Measurements from ENCODE around the gene CD2.
A peak's percentile ranks its signal among the peaks of the same experiment; 100 is the strongest.
"Not testable (repeated sequence)": the region's sequence is repeated elsewhere in the genome, so short reads cannot be mapped to it uniquely, and the experiment has no call there.

CD2 gene

DNA sequence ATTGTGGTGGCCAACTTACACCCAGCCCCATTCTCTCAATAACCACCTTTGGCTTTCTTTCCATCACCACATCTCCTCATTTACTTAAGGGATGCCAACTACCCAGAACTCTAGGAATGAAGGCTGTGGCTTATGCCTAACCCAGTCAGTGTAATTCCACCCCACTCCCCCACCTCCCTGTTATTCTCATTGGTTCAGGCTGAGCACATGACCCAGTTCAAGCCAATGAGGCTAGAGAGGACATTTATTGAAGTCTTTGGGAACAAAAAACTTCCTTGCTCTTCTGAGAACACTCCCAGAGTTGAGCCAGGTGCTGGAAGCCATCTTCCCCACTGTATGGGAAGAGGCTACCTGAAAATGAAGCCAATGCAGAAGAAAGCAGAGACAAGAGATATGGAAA lies 22.8 kb upstream of the CD2 start:
- no peak for DNase-seq (ENCODE audit: low spot score)
- FAIRE-seq: no peak

DNA sequence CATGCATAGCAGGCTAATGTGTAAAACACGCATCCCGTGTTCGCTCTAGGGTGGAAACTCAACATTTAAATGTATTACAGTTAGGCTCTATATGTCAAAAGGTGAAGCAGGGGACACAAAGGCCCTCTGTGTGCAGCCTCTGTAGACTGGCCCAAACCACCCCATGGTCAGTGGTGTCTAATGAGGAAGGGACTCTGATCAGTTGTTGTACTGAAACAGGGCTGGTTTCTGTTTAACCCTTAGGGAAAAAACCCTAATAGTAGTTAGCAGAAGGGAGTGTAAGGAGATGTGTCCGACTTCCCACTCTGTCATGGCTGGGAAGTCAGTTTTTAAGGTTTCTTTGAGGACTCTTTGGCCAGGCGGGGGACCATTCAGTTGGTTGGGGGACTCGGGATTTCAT lies 21.5 kb upstream of the CD2 start:
- FAIRE-seq (no peak), DNase-seq (ENCODE audit: low spot score) (no peak)

DNA sequence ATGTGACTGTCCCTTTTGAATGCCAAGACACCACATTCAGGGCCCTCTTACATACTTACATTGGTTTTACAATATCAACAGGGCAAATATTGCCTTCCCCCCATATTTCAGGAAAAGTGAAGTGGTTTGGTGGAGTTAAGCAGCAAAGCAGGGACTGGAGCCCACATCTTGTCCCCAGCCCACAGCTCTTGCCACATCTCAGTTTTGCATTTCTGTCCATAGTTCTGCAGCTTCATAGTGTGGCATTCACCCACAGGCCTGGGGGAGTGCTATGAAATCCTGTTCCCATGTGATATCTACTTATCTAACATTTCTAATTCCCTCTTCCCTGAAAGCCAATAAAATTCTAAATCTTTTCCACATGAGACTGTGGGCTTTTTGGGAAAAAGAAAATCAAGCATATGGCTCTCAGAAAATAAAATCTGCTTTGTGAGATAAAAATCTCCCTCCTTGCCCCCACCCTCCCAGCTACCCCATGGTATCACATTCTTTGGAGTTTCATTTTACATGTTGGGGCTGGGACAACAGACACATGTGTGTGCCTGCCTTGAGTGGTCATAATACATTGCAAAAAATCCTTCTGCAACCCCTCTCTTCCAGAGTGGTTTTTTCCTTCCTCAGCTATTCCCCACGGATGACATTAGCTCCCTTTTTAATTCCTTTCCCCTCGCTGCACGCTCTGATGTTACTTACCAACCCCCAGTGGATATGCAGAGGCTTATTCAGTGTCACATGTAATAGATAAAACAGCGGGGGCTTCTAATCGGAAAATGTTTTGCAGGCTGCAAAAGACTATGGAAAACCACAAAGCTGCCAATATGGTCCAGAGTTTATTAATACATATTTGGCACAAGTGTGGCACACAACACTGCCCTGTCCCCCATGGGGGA lies 20.5 kb upstream of the CD2 start:
- DNase-seq (ENCODE audit: low spot score): no peak
- no peak for FAIRE-seq

DNA sequence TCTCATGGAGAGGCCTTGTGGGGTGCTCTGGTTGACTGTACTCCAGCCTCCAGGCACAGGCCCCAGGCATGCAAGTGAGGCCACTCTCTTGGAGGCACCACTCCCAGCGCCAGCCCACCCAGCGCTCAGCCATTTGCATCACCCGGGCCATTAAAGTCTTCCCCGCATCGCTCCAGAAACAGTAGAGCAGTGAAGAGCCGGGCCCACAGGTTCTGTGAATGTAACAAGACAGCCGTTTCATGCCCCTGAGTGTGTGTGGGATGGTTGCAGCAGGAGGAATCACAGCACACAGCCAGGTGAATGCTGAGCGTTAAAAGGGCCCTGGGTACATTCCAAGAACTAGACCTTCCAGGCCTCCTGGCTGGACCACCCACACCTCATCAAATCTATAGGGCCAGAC lies 19.0 kb upstream of the CD2 start:
- DNase-seq (ENCODE audit: low spot score) (no peak), FAIRE-seq (no peak)

DNA sequence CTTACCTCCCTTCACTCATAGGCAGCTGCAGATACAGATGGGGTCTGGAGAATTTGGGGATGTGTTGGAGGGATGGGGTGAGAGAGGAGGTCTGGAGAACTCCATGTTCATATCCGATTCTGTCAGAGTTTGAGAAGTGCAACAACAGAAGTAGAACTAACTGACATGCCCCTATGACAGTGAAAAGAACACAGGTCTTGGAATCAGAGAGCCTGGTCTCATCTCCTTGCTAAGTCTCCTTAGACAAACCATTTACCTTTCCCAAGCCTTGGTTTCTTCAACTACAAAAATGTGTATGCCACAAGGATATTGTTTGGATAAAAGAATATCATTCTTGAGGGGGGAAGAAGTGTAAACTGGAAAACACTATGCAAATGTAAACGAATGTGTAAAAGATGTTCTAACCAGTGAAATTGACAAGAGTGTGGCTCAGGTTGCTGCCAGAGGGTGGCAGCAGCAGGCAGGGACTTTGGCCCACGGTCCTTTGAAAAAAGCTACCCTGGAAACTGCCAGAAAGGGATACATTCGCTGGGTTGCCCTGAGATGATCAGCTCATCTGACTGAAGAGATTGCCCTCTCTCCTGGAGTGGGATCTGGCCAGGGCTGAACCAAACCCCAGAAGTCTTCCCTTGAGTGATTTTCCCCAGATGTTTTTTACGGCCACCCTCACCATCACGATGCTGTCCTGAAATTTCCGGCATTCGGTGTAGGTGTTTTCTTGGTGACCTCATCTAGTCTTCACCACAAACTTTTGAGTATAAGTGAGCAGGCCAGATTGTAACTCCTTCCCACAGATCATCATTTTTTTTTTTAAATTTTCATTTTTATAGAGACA lies 17.0 kb upstream of the CD2 start:
- DNase-seq (ENCODE audit: low spot score) (peak; percentile 80), FAIRE-seq (no peak)

DNA sequence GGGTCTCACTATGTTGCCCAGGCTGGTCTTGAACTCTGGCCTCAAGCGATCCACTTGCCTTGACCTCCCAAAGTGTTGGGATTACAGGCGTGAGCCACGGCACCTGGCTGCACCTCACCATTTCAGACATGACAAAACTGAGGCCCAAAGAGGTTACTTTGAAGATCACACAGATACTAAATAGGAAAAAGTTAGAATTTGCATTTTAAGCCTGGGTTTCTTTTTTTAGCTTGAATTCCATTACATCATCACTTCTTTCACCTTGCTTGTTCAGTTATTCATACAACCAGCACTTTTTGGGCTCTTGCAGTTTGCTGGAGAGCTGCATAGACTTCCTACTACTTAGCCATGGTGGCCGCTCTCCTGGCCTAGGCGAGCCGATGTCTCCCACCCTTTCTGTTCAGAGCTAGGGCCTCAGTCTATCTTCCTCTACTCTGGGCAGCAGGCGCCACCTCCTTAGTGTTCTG lies 16.3 kb upstream of the CD2 start:
- no peak for DNase-seq (ENCODE audit: low spot score)
- FAIRE-seq: no peak

DNA sequence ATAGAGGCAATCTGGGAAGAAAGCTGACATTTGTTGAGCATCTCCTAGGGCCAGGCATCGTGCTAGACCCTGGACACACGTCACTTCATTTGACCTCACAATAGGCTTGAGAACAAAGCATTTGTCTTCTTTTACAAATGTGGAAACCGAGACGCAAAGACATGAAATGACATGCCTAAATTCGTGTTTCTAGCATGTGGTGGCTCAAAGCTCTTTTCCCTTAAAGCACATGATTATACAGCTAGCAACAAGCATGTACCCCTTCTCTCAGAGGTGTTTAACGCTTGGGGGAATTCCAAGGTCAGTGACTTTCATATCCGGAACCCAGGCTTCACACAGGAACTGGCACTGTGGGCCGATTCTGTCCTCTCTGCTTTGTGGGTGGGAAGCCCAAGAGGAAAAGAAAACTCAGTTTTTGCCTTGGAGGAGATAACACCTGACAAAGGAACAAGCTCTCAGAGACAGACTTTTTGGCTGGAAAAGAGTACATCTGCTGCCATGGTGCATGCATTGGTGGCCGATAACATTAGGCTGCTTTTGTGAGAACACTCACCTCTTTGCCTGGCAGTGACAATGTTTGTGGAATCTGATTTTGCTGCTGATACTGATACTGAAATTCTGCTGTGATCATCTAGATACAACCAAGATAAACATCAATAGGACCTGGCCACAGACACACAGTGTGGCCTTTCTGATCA lies 15.4 kb upstream of the CD2 start:
- DNase-seq (ENCODE audit: low spot score) (no peak), FAIRE-seq (no peak)

DNA sequence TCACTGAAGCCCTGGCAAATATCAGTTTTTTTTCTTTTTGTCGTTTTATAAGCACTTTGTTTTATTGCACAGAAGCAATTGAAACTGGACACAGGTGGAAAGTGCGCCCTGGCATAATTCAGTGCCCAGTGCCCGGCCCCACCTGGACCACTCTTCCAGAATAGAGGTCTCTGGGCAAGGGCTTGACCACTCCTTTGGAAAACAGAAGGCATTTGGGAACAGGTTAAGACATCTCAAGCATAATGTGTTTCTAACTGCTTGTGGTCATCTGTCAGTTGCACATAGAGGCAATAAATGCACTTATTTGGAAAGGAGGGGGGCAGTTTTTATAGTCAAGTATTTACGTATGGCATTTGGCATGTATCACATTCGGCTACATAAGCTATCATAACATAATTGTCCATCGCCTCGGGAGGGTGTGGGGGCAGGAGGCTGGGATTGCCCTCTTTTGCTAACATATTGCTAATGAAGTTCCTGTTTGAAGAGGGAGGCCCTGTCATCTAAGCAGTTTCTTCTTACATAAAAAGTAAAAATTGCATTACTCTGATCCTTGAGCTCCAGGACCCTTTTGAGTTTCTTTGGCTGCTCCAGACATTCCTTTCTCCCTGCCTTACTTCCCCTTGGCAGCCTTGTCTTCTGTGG lies 14.7 kb upstream of the CD2 start:
- no peak for FAIRE-seq

DNA sequence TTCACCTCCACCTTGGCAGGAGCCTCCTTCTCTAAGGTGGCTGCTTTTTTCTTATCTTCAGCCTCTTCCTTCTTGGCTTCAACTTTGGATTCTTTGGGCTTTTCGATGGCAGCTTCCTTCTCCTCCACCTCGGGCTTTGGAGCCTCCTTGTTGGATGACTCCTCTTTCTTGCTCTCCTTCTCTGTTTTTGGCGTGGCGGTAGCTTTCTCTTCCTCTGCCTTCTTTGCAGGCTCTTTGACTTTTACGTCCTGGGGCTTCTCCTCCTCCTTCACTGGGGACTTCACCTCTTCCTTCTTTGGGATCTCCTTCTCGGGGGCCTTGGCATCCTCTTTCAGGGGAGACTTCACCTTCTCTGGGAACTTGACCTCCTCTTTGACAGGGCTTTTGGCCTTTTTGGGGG lies 13.9 kb upstream of the CD2 start:
- DNase-seq (ENCODE audit: low spot score): no peak
- FAIRE-seq: no peak

More for the DNA sequence above, 14.7 kb upstream of the CD2 start:
- DNase-seq (ENCODE audit: low spot score): no peak

DNA sequence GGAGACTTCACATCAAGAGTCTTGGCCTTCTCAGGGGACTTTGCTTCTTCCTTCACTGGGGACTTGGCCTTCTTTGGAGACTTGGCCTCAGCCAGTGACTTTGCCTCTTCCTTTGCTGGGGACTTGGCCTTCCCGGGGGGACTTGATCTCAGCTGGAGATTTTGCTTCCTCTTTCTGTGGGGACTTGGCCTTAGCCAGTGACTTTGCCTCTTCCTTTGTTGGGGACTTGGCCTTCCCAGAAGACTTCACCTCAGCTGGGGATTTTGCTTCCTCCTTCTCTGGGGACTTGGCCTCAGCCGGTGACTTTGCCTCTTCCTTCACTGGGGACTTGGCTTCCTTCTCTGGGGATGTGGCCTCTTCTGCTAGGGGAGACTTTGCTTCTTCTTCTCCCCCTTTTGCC lies 13.5 kb upstream of the CD2 start:
- no peak for FAIRE-seq
- DNase-seq (ENCODE audit: low spot score): no peak

DNA sequence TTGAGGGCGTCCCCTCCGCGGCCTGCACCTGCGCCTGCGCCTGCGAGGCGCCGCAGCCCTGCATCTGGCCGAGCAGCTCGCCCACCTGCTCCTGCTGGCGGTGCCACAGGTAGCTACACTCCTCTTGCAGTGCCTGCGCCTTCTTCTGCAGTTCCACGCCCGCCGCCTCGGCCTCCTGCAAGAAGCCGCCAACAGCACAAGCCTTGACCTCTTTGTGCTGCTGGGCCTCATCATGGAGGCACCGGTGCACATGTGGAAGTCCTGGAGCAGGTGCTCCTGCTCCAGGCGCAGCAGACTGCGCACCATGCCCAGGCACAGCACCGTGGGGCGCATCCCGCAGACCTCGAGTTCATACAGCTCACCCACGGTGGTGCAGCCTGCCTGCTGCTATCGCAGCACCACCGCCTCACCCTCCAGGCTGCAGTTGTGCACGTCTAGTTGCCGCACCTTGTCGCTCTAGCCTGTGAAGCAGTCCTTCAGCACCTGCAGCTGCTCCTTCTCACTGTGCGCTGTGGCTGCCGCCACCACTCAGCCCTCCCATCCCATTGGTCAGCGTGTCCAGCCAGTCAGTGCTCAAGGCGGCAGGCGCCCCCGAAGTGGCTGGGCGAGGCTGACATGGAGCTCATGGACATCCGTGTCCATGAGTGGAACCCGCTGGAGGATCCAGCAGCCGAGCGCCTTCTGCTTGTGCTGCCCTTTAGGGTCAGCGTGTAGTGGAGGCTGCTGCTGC lies 12.2 kb upstream of the CD2 start:
- no peak for FAIRE-seq
- no peak for DNase-seq (ENCODE audit: low spot score)

DNA sequence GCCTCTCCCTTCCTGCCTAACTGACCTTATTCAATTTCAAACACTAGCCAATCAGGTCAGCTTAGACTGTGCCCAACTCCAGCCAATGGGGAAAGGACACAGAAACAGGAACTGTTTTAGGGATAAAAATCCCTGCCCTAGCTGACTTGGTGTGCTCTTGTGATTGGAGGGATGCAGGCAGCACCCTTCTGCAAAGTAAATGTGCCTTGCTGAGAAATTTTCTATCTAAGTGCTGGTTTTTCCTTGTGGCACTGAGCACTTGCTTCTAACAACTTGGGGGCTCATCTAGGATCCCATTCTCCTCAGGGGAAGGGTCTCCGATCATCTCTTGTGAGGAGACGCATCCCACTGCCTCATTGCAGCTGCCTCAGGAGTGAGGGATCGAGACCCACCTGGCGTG lies 10.7 kb upstream of the CD2 start:
- DNase-seq (ENCODE audit: low spot score) (no peak), FAIRE-seq (no peak)

DNA sequence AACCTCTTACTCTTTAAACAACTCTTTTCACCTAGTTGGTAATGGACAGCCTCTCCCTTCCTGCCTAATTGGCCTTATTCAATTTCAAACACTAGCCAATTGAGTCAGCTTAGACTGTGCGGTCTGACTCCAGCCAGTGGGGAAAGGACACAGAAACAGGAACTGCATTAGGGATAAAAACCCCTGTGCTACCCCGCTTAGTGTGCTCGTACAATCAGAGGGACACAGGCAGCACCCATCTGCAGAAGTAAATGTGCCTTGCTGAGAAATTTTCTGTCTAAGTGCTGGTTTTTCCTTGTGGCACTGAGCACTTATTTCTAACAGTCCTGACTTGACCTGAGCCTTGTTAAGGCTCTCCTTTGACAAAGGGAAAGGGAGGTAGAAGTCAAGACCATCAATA lies 6.0 kb upstream of the CD2 start:
- no peak for FAIRE-seq
- DNase-seq (ENCODE audit: low spot score): no peak

DNA sequence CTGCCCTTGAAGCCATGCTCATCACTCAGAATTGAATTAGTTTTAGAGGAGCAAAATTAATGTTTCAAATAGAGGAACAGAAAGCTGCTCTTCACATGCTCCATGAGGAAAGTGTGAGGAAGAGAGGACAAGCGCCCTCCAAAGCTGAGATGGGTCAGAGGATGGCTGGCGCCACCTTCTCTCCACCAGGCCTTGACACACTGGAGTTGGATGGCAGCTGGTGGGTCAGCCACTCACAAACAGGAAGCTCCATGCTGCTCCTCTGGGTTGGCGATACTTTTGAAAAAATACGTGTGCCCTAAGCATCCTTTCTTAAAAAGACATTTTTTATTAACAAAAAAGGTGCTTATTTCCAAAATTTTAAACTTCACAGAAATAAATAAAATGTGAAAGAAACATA lies 3.1 kb upstream of the CD2 start:
- DNase-seq (ENCODE audit: low spot score): no peak

DNA sequence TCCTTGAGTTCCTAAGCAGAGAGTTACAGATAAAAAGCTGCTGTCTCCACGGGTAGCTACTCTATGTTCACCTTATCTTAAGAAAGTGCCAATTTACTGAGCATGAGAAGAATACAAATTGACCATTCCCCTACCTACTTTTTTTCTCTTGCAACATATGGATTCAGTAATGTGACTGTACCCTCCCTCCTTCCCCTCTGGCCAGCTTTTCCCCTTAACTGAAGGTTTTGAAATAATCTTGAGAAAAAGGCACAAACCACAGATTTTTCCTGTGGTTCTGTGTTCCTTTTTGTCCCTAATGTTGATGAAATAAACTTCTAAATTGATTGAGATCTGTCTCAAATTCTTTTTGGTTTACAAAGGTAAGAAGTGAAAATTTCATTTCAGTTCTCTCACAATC lies 2.6 kb upstream of the CD2 start:
- DNase-seq (ENCODE audit: low spot score): no peak
- FAIRE-seq: no peak

More for the DNA sequence above, 3.1 kb upstream of the CD2 start:
- FAIRE-seq: no peak

DNA sequence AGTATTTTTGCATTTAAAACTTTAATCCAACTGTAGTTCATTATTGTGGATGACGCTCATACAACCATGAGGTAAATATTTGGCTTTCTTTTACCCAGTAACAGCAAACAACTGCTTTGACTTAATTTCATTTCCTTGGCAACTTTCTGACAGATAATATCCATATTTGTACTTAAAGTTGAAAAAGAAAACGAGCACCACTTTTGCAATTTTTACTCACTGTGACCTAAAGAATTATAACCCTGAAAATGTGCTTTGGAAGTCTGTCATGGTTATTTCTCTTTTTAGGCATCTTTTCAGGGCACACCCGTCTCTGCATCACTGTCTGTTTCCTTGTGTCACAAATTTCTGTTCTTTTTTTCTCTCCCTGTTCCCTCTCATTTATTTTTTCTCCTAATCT lies 918 bp upstream of the CD2 start:
- no peak for FAIRE-seq
- DNase-seq (ENCODE audit: low spot score): no peak

DNA sequence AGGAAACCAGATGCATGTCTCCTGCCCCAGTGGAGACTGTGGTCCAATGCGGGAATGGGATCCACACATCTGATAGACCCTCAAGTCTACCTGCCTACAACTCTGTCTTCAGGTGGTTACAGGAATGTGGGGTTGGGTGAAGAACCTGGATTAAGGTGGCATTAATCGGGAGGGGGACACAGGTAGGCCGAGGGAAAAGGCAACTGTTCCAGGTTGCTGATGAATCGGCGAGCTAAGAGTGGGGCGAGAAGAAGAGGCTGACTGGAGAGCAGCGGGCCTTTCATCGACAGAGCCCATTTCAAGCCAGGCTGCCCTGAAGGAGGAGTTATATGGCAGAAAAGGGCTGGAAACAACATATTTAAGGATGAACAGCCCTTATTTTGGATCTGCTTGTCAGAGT lies 836 bp downstream of the CD2 start:
- FAIRE-seq (no peak), DNase-seq (ENCODE audit: low spot score) (no peak)

DNA sequence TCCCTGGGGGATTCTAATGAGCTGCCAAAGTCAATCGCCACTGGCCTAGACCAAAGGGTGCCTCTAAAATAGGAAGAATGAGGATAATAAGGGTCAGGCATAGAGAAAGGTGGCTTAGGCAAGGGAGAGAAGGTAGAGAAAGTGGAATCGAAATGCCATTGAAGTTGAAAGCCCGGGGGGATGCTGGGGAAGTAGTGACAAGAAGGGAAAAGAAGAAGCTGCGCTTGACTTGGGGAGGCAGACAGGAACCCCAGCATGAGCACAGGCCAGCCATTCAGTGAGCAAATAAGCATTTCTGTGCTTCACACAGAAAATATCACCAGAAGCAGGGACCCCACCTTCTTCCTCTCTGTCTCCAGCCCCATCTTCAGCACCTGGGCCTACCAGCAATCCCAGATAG lies 1.5 kb downstream of the CD2 start:
- DNase-seq (ENCODE audit: low spot score): no peak
- no peak for FAIRE-seq

DNA sequence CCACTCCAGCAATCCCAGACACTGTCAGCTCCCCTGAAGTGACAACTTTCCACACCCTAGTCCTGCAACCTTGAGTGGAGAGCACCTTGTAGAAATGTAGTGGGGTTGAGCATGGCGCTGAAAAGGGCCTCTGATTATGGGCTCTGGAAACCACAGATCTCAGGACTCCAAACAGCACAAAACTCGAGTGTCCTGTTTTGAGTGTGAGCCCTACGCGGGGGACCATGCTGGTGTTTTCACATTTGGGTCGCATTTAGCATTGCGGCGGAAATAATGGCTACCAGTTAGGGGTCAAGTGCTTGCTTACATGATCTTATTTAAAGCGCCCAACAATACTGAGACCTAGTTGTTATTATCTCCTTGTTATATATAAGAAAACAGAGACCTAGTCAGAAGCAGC lies 1.9 kb downstream of the CD2 start:
- DNase-seq (ENCODE audit: low spot score); FAIRE-seq: not testable (repeated sequence)

DNA sequence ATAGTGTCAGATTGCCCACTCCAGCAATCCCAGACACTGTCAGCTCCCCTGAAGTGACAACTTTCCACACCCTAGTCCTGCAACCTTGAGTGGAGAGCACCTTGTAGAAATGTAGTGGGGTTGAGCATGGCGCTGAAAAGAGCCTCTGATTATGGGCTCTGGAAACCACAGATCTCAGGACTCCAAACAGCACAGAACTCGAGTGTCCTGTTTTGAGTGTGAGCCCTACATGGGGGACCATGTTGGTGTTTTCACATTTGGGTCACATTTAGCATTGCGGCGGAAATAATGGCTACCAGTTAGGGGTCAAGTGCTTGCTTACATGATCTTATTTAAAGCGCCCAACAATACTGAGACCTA lies 4.2 kb downstream of the CD2 start:
- FAIRE-seq; DNase-seq (ENCODE audit: low spot score): not testable (repeated sequence)

DNA sequence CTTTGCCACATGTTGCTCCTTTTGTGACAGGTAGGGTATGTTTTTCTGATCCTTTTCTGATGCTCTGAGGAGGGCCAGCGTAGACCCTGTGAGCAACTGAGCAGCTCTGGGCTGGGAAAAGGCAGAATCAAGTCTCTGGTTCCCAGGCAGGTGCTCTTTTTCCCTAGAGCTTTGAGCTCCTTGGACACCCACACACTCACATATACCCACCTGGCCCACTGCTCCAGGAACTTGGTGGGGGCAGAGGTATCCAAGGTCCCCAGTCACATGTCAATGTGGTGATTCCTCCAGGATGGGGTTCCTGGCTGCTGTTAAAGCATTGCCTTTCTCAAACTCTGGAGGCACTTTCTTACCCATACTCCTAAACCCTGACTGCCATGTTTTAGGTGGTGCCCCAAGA lies 5.4 kb downstream of the CD2 start:
- FAIRE-seq: no peak
- no peak for DNase-seq (ENCODE audit: low spot score)
